ENCODE measurements around the gene IGDCC3. TPM values are rescaled to one million over a fixed set of nuclear protein-coding genes. Genes with fewer than 3 reads are reported as not detected.

IGDCC3 gene
- total and polyA plus RNA-seq, 2 donors (not counting 3 experiments of a cell fraction or from before 2014, with no cell fraction given) = 0.03 TPM; not detected in 1

DNA sequence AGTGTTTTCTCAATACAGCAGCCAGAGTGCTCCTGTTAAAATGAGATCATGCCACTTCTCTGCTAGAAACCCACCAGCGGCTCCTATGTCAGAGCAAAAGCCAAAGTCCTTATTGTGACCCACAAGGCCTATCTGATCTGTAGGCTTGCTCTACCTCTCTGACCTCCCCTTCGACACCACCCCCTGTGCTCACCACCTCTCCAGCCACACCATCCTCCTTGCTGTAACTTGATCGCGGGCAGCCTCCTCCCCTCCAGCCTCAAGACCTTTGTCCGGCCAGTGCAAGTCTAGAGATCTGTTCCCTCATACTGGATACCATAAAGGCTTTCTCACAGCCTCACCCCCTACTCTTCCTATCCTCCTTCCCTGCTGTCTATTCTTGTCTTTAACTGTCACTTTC is 46.9 kb upstream of the IGDCC3 start:
- Histone ChIP-seq H3K79me2 (ENCODE audit: control insufficient read depth, insufficient read depth, low read length) (no peaks in the 10 kb centered on the region), H3K9me3 (replicated peaks; ENCODE audit: control insufficient read depth, insufficient read depth, low read length) (no peaks in the 10 kb centered on the region), H4K20me1 (replicated peaks; ENCODE audit: control insufficient read depth, extremely low read depth, insufficient read depth, low read length) (no peaks in the 10 kb centered on the region), H3K9me1 (replicated peaks; ENCODE audit: control insufficient read depth, extremely low read depth, insufficient read depth, low read length) (no peaks in the 10 kb centered on the region), H3K27me3 (ENCODE audit: control insufficient read depth in 2 of 2, insufficient read depth in 2 of 2, low read length in 2 of 2) (peaks cover 30 to 34% of the 10 kb centered on the region in 2 experiments), H3K4me2 (ENCODE audit: insufficient read depth, low read length) (no peak overlapping the region), H3K27ac (ENCODE audit: insufficient read depth, low read depth, low read length) (no peak overlapping the region), H3K36me3 (ENCODE audit: control insufficient read depth in 2 of 2, extremely low read depth in 1 of 2, insufficient read depth in 2 of 2, low read length in 2 of 2) (no peaks in the 10 kb centered on the region), H3K4me3 (replicated peaks in 1 of 3; ENCODE audit: insufficient read depth in 1 of 3, low read depth in 1 of 3, low read length in 3 of 3) (no peak overlapping the region), H3K9ac (replicated peaks; ENCODE audit: extremely low read depth, insufficient read depth, low read length) (no peak overlapping the region), H2AFZ (ENCODE audit: low read depth, low read length) (no peak overlapping the region), H3K4me1 (ENCODE audit: control insufficient read depth, extremely low read depth, insufficient read depth, low read length) (peaks cover 9% of the 10 kb centered on the region)
- POLR2A ChIA-PET = no interaction called here
- intact Hi-C loops (cut with micrococcal nuclease) = no loop called here
- CTCF ChIA-PET = no interaction called here
- DNase-seq (ENCODE audit: low read depth, low spot score) (no peak), FAIRE-seq (no peak)
- TF ChIP-seq FOS (IDR thresholded peaks at IDR 0.05; ENCODE audit: borderline replicate concordance, insufficient read depth, low read length) (no peak), EZH2 (IDR thresholded peaks at IDR 0.05; ENCODE audit: borderline replicate concordance, low read depth, low read length, severe bottlenecking) (no peak), GATA2 (IDR thresholded peaks at IDR 0.05; ENCODE audit: insufficient read depth, insufficient read length, low read depth, low read length) (no peak), JUN (IDR thresholded peaks at IDR 0.05; ENCODE audit: borderline replicate concordance, insufficient read depth, insufficient read length, low read depth) (no peak), POLR2AphosphoS5 (IDR thresholded peaks at IDR 0.05; ENCODE audit: insufficient read depth, low read depth, low read length) (no peak), MYC (IDR thresholded peaks at IDR 0.05; ENCODE audit: low read depth, low read length) (no peak), POLR2A (IDR thresholded peaks at IDR 0.05; ENCODE audit: low read depth, low read length) (no peak)
- TF ChIP-seq, protein P1, sequence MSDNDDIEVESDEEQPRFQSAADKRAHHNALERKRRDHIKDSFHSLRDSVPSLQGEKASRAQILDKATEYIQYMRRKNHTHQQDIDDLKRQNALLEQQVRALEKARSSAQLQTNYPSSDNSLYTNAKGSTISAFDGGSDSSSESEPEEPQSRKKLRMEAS (IDR thresholded peaks at IDR 0.05; ENCODE audit: insufficient read depth, insufficient read length) = no peak
- TF ChIP-seq, protein P2, sequence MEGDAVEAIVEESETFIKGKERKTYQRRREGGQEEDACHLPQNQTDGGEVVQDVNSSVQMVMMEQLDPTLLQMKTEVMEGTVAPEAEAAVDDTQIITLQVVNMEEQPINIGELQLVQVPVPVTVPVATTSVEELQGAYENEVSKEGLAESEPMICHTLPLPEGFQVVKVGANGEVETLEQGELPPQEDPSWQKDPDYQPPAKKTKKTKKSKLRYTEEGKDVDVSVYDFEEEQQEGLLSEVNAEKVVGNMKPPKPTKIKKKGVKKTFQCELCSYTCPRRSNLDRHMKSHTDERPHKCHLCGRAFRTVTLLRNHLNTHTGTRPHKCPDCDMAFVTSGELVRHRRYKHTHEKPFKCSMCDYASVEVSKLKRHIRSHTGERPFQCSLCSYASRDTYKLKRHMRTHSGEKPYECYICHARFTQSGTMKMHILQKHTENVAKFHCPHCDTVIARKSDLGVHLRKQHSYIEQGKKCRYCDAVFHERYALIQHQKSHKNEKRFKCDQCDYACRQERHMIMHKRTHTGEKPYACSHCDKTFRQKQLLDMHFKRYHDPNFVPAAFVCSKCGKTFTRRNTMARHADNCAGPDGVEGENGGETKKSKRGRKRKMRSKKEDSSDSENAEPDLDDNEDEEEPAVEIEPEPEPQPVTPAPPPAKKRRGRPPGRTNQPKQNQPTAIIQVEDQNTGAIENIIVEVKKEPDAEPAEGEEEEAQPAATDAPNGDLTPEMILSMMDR (IDR thresholded peaks at IDR 0.05; ENCODE audit: extremely low read depth in 1 of 2, insufficient read depth in 1 of 2, low read depth in 1 of 2, low read length in 2 of 2) = no peak
- BruUV-seq (replicated peaks) = no TSS peak
- dilution Hi-C loops (cut with MboI; ENCODE audit: extremely low pct_ligation_motif_present, low sequenced_read_pairs) = no loop called here
